A549 (cell line): ENCODE results near the gene ECPAS.

Experiments
- CTCF ChIP-seq: fragments of >200 bp; sonication (Bioruptor Twin); formaldehyde crosslinking; IDR thresholded peaks from 3 replicates; pipeline ENCODE4 v1.5.1; 2016
- JUNB ChIP-seq: fragments of >200 bp; sonication (Bioruptor Twin); formaldehyde crosslinking; IDR thresholded peaks from 2 replicates; pipeline ENCODE4 v1.6.1; 2016
- MAX ChIP-seq: IDR thresholded peaks from 2 replicates; pipeline ENCODE4 v1.6.1; 2012
- POLR2A ChIP-seq: IDR thresholded peaks from 2 replicates; pipeline ENCODE4 v1.6.1; 2012; ENCODE audit warnings: mild to moderate bottlenecking, low read length
- SMC3 ChIP-seq: fragments of >200 bp; sonication (Bioruptor Twin); formaldehyde crosslinking; IDR thresholded peaks from 3 replicates; pipeline ENCODE4 v1.6.1; 2018; ENCODE audit warnings: inconsistent platforms

- TF ChIP-seq JUNB (no peak), POLR2A (no peak), SMC3 (no peak), CTCF (no peak), MAX (no peak)
These were observed 154.1 kb downstream of the ECPAS start, which contains the start of gene OR2K2 for GRCh38 chr9:111330124-111330523.
